ENCODE results near the gene OTC. TPM values are rescaled to one million over a fixed set of nuclear protein-coding genes. Genes with fewer than 3 reads are reported as not detected.

Gene OTC
- total RNA-seq, 1 experiment from 2014 or later: not detected

- no peak overlapping the region for H3K4me3 ChIP-seq
- no peaks in the 10 kb centered on the region for H4K20me1 ChIP-seq (ENCODE audit: insufficient read depth)
- H3K79me2 ChIP-seq (ENCODE audit: low read depth): no peaks in the 10 kb centered on the region
- H3K9me3 ChIP-seq (ENCODE audit: insufficient read depth, low read depth): no peaks in the 10 kb centered on the region
- no peaks in the 10 kb centered on the region for H3K27me3 ChIP-seq (ENCODE audit: insufficient read depth, low read depth)
- no peak overlapping the region for H3K27ac ChIP-seq
- no peaks in the 10 kb centered on the region for H3K36me3 ChIP-seq (ENCODE audit: low read depth)
- no peak overlapping the region for H2AFZ ChIP-seq
- DNase-seq: no peak
- intact Hi-C loops (cut with micrococcal nuclease; ENCODE audit: unreplicated experiment): no loop called here
- ChIA-PET CTCF (no interaction called here), POLR2A (ENCODE audit: unreplicated experiment) (no interaction called here)
- no peaks in the 10 kb centered on the region for H3F3A ChIP-seq (ENCODE audit: insufficient read depth, low read depth)
- TF ChIP-seq CTCF (conservative IDR thresholded peaks at IDR 0.05): no peak
- TF ChIP-seq EZH2 (IDR thresholded peaks at IDR 0.05; ENCODE audit: low read depth): no peak
- no TSS peak for BruUV-seq (replicated peaks)
- no peaks in the 10 kb centered on the region for H3K4me1 ChIP-seq (replicated peaks; ENCODE audit: insufficient read depth)
- no peaks in the 10 kb centered on the region for H3K9me2 ChIP-seq (ENCODE audit: insufficient read depth)
- H3K4me2 ChIP-seq: no peak overlapping the region
These were observed 5.6 kb downstream of the OTC start for GRCh38 chrX:38357747-38358673.

DNA sequence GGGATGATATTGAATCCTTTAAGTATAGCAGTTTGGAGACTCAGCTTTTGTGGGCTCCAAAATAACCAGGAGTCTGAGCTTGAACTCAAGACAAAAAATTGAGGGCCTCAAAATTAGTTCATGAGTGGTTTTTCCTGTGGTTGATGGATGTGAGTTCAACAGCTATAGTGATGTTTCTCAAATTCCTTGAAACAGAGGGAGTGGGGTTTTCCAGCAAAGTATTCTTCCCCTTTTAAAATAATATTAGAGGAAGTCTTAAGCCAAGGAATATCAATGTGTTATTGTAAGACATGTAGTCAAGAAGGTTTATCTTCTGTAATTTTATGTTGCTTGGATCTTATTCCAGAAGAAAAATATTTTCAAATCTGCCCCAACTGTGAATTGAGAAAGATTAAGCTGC, 10.6 kb downstream of the OTC start:
- no peaks in the 10 kb centered on the region for H3F3A ChIP-seq (ENCODE audit: insufficient read depth, low read depth)
- TF ChIP-seq EZH2 (IDR thresholded peaks at IDR 0.05; ENCODE audit: low read depth) (no peak), CTCF (conservative IDR thresholded peaks at IDR 0.05) (no peak)
- DNase-seq: no peak
- no peaks in the 10 kb centered on the region for H3K4me1 ChIP-seq (replicated peaks; ENCODE audit: insufficient read depth)
- no peaks in the 10 kb centered on the region for H3K27me3 ChIP-seq (ENCODE audit: insufficient read depth, low read depth)
- no peak overlapping the region for H3K4me2 ChIP-seq
- H2AFZ ChIP-seq: no peak overlapping the region
- no peak overlapping the region for H3K27ac ChIP-seq
- no peaks in the 10 kb centered on the region for H3K79me2 ChIP-seq (ENCODE audit: low read depth)
- H3K9me2 ChIP-seq (ENCODE audit: insufficient read depth): no peaks in the 10 kb centered on the region
- ChIA-PET POLR2A (ENCODE audit: unreplicated experiment) (no interaction called here), CTCF (no interaction called here)
- intact Hi-C loops (cut with micrococcal nuclease; ENCODE audit: unreplicated experiment): no loop called here
- H3K4me3 ChIP-seq: no peak overlapping the region
- no TSS peak for BruUV-seq (replicated peaks)
- H3K36me3 ChIP-seq (ENCODE audit: low read depth): no peaks in the 10 kb centered on the region
- H3K9me3 ChIP-seq (ENCODE audit: insufficient read depth, low read depth): no peaks in the 10 kb centered on the region
- H4K20me1 ChIP-seq (ENCODE audit: insufficient read depth): no peaks in the 10 kb centered on the region

- no peak overlapping the region for H3K4me3 ChIP-seq
- no peaks in the 10 kb centered on the region for H3K79me2 ChIP-seq (ENCODE audit: low read depth)
- no peak for TF ChIP-seq CTCF (conservative IDR thresholded peaks at IDR 0.05)
- TF ChIP-seq EZH2 (IDR thresholded peaks at IDR 0.05; ENCODE audit: low read depth): no peak
- no peaks in the 10 kb centered on the region for H3K27me3 ChIP-seq (ENCODE audit: insufficient read depth, low read depth)
- no TSS peak for BruUV-seq (replicated peaks)
- ChIA-PET POLR2A (ENCODE audit: unreplicated experiment) (no interaction called here), CTCF (no interaction called here)
- H3K36me3 ChIP-seq (ENCODE audit: low read depth): no peaks in the 10 kb centered on the region
- H4K20me1 ChIP-seq (ENCODE audit: insufficient read depth): no peaks in the 10 kb centered on the region
- H3K9me3 ChIP-seq (ENCODE audit: insufficient read depth, low read depth): no peaks in the 10 kb centered on the region
- no peak for DNase-seq
- no peak overlapping the region for H3K4me2 ChIP-seq
- H3F3A ChIP-seq (ENCODE audit: insufficient read depth, low read depth): no peaks in the 10 kb centered on the region
- intact Hi-C loops (cut with micrococcal nuclease; ENCODE audit: unreplicated experiment): no loop called here
- no peaks in the 10 kb centered on the region for H3K9me2 ChIP-seq (ENCODE audit: insufficient read depth)
- no peak overlapping the region for H2AFZ ChIP-seq
- H3K4me1 ChIP-seq (replicated peaks; ENCODE audit: insufficient read depth): no peaks in the 10 kb centered on the region
- no peak overlapping the region for H3K27ac ChIP-seq
These were observed 13.6 kb downstream of the OTC start for GRCh38 chrX:38365954-38366353.
